ENCODE measurements around the gene PTK6. TPM values are rescaled to one million over a fixed set of nuclear protein-coding genes. Genes with fewer than 3 reads are reported as not detected.
A peak's percentile ranks its signal among the peaks of the same experiment; 100 is the strongest.
"Not testable (repeated sequence)": the region's sequence is repeated elsewhere in the genome, so short reads cannot be mapped to it uniquely, and the experiment has no call there.

PTK6 gene
- polyA plus RNA-seq, 5 donors, result 0.43 to 0.82 (median 0.55) TPM

- DNase-seq, result no peak
These were observed 5.3 kb downstream of the PTK6 start for GRCh38 chr20:63531686-63532448.

- DNase-seq, result no peak
These were observed 6.4 kb downstream of the PTK6 start for GRCh38 chr20:63530788-63531160.

- DNase-seq, result no peak
These were observed 7.1 kb downstream of the PTK6 start for GRCh38 chr20:63529861-63530787.

- DNase-seq, result no peak
These were observed 7.9 kb downstream of the PTK6 start for GRCh38 chr20:63529180-63529860.

- no peak for DNase-seq
These were observed 10.0 kb downstream of the PTK6 start for GRCh38 chr20:63527184-63527583.

- DNase-seq, result no peak
These were observed 11.2 kb downstream of the PTK6 start for GRCh38 chr20:63525971-63526370.

GRCh38 chr20:63525185-63525584, 12.0 kb downstream of the PTK6 start:
- DNase-seq, result no peak

- DNase-seq, result no peak
These were observed 14.1 kb downstream of the PTK6 start for GRCh38 chr20:63522981-63523611.

GRCh38 chr20:63522091-63522868, 14.9 kb downstream of the PTK6 start:
- DNase-seq, result no peak

GRCh38 chr20:63521602-63522001, 15.6 kb downstream of the PTK6 start:
- no peak for DNase-seq

GRCh38 chr20:63520934-63521601, 16.1 kb downstream of the PTK6 start:
- DNase-seq, result peak; percentile 65 to 80

- peak; percentile 87 to 91 for DNase-seq
These were observed 16.7 kb downstream of the PTK6 start, which contains the start of gene PPDPF for GRCh38 chr20:63520504-63520933. Gene PPDPF, plus strand, starts transcription at chr20:63520765. Its CDS starts 544 bp downstream, at chr20:63521309.

- peak in 1 of 2 donors; percentile 50 for DNase-seq
These were observed 17.3 kb downstream of the PTK6 start for GRCh38 chr20:63519668-63520503.

GRCh38 chr20:63518946-63519667, 18.1 kb downstream of the PTK6 start:
- no peak for DNase-seq

- DNase-seq, result no peak
These were observed 18.8 kb downstream of the PTK6 start for GRCh38 chr20:63518351-63518861.

GRCh38 chr20:63517376-63518309, 19.5 kb downstream of the PTK6 start:
- DNase-seq, result no peak

- DNase-seq, result not testable (repeated sequence)
These were observed 22.7 kb downstream of the PTK6 start for GRCh38 chr20:63514520-63514919.
